Mesothelial cell of epicardium (in vitro differentiated cells): Measurements from ENCODE around the gene MORN3. TPM values are rescaled to one million over a fixed set of nuclear protein-coding genes. Genes with fewer than 3 reads are reported as not detected.
"Not testable (repeated sequence)": the region's sequence is repeated elsewhere in the genome, so short reads cannot be mapped to it uniquely, and the experiment has no call there.

Experiments used
- DNase-seq, 2 experiments: peaks; one replicate each; pipeline ENCODE4 v3.0.0; 2021; ENCODE audit warnings: low spot score in 2 of 2; ENCODE audit not compliant: unreplicated experiment in 2 of 2
- H3K27ac Mint-ChIP-seq: 2 replicates; pipeline ENCODE4 v1.8.0; 2021; ENCODE audit warnings: mixed read lengths
- H3K27me3 Mint-ChIP-seq: 2 replicates; pipeline ENCODE4 v1.8.0; 2021; ENCODE audit warnings: low read depth, mixed read lengths
- H3K36me3 Mint-ChIP-seq: 2 replicates; pipeline ENCODE4 v1.8.0; 2021; ENCODE audit warnings: mixed read lengths
- H3K4me1 Mint-ChIP-seq: 2 replicates; pipeline ENCODE4 v1.8.0; 2021; ENCODE audit warnings: mixed read lengths
- H3K4me3 Mint-ChIP-seq: 2 replicates; pipeline ENCODE4 v1.8.0; 2021; ENCODE audit warnings: mild to moderate bottlenecking, moderate library complexity, mixed read lengths
- H3K9me3 Mint-ChIP-seq: 2 replicates; pipeline ENCODE4 v1.8.0; 2021; ENCODE audit warnings: mixed read lengths
- total RNA-seq: library from RNA; stranded (reverse); gene quantifications from 3 replicates; pipeline ENCODE4 v1.2.1, GENCODE V29; 2021
- TF ChIP-seq, protein P1 (sequence below): fragments of 200-600 bp; sonication (generic); IDR thresholded peaks from one replicate; pipeline ENCODE4 v1.5.0; 2021; ENCODE audit warnings: antibody characterized with exemption; ENCODE audit not compliant: unreplicated experiment

MORN3 gene, protein sequence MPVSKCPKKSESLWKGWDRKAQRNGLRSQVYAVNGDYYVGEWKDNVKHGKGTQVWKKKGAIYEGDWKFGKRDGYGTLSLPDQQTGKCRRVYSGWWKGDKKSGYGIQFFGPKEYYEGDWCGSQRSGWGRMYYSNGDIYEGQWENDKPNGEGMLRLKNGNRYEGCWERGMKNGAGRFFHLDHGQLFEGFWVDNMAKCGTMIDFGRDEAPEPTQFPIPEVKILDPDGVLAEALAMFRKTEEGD
- 0.69 to 1.2 TPM (median 0.99 TPM) in 3 replicates for total RNA-seq

DNA sequence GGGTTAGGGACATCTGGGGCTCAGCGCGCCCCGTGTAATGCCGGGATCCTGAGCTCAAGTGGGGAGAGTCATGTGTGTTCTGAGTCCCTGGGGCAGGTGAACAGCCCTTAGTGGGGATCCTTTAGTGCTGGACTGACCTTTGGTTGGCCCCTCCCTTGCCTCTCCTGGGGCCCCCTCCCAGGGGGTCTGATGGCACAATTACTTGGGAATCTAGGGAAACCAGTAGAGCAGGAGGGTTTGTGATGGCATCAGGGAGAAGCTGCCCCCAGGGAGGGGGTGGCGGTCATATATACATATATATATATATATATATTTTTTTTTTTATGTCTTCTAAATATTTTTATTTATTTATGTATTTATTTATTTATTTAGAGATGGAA, at the start of gene MORN3:
Gene MORN3 (minus strand): TSS at position 134 of the 380 bp plus-strand sequence. CDS start 171 bp downstream, outside the sequence.
- no peaks in the 10 kb centered on the region for H3K9me3 Mint-ChIP-seq
- no peak for DNase-seq
- peak within 1 kb of the TSS; percentile 4 for H3K27ac Mint-ChIP-seq

DNA sequence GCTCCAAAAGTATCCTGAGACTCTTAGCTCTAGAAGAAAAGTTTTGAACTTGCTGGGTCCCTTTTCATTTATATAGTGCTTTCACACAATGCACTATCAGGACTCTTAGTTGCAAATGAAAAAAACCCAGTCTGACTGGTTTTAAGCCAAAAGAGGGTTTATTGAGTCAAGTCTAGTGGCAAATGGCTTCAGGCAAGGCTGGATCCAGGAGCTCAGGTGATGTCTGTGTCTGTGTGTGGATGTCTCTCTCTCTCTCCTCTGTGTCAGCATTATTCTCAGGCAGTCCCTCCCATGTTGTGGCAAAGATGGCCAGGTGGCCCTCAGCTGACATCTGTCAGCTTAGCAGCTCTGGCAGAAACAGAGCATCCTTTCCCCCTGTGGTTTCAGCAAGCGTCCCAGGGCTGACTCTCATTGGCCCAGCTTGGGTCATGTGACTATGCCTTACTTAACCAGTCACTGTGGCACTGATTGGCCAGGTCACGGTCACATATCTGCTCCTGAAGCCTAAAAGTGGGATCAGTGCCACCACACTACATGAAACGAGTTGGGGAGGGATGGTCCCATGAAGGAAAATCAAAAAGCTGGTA, 49.3 kb upstream of the MORN3 start:
- DNase-seq = no peak
- peaks cover 8% of the 10 kb centered on the region for H3K36me3 Mint-ChIP-seq
- no peak overlapping the region for H3K4me3 Mint-ChIP-seq
- no peaks in the 10 kb centered on the region for H3K9me3 Mint-ChIP-seq
- TF ChIP-seq, protein P1, sequence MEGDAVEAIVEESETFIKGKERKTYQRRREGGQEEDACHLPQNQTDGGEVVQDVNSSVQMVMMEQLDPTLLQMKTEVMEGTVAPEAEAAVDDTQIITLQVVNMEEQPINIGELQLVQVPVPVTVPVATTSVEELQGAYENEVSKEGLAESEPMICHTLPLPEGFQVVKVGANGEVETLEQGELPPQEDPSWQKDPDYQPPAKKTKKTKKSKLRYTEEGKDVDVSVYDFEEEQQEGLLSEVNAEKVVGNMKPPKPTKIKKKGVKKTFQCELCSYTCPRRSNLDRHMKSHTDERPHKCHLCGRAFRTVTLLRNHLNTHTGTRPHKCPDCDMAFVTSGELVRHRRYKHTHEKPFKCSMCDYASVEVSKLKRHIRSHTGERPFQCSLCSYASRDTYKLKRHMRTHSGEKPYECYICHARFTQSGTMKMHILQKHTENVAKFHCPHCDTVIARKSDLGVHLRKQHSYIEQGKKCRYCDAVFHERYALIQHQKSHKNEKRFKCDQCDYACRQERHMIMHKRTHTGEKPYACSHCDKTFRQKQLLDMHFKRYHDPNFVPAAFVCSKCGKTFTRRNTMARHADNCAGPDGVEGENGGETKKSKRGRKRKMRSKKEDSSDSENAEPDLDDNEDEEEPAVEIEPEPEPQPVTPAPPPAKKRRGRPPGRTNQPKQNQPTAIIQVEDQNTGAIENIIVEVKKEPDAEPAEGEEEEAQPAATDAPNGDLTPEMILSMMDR = no peak
- no peak overlapping the region for H3K27ac Mint-ChIP-seq
- H3K4me1 Mint-ChIP-seq = peaks cover 16% of the 10 kb centered on the region
- no peaks in the 10 kb centered on the region for H3K27me3 Mint-ChIP-seq

More for the DNA sequence above, at the start of gene MORN3:
- no peaks in the 10 kb centered on the region for H3K27me3 Mint-ChIP-seq
- H3K4me3 Mint-ChIP-seq = no peak within 1 kb of the TSS
- peaks cover 12% of the 10 kb centered on the region for H3K4me1 Mint-ChIP-seq
- TF ChIP-seq, protein P1 = no peak
- no peaks in the 10 kb centered on the region for H3K36me3 Mint-ChIP-seq

DNA sequence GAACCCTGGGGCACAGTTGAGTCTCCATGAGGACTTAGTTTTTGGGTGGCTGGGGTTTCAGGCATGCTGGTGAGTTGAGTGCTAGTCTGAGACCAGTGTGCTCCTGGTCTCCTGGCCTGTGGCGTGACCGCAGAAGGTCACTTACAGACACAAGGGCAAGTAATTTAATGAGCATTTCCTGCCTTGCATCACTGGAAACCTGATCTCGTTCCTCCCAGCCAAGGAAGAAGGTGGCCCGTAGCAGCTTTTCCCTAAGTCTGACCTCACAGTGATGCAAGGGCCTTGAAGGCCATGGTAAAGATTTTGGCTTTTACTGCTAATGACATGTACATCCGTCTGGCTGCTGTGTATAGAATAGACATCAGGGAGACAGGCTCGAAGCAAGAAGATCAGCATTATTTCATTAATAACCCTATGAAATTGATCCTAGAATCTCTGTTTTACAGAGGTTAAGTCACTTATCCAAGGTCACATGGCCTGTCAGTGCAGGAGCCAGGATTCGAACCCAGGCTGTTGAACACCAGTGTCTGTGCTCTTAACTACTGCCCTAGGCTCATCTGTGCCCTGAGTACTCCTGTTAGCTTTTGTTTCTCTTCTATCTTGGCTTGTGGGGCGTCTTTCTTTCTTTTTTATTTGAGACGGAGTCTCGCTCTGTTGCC, 47.7 kb upstream of the MORN3 start:
- Mint-ChIP-seq H3K4me1 (peaks cover 20% of the 10 kb centered on the region), H3K4me3 (no peak overlapping the region), H3K36me3 (peaks cover 2% of the 10 kb centered on the region), H3K9me3 (no peaks in the 10 kb centered on the region), H3K27ac (no peak overlapping the region), H3K27me3 (no peaks in the 10 kb centered on the region)
- no peak for DNase-seq
- TF ChIP-seq, protein P1 = no peak

DNA sequence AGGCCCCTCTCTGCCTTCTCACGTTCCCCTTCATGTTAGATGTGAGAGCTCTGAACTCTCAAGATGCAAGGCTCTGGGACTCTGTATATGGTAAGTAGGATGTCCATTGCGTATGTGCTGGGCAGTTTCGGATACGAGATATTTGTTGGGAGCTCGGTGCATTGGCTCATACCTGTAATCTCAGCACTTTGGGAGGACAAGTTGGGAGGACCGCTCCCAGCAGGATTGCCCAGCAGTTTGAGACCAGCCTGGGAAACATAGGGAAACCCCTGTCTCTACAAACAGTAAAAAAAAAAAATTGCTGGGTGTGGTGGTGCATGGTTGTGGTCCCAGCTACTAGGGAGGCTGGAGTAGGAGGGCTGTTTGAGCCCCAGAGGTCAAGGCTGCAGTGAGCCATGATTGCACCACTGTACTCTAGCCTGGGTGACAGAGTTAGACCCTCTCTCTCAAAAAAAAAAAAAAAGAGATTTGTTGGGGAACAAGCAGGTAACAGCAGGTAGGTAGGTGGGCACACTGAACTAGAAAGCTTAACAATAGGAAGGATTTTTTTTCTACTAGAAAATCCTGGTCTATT, 46.5 kb upstream of the MORN3 start:
- Mint-ChIP-seq H3K4me3 (no peak overlapping the region), H3K27ac (no peak overlapping the region), H3K4me1 (peaks cover 25% of the 10 kb centered on the region), H3K9me3 (no peaks in the 10 kb centered on the region), H3K36me3 (peaks cover 2% of the 10 kb centered on the region), H3K27me3 (no peaks in the 10 kb centered on the region)
- TF ChIP-seq, protein P1 = no peak
- DNase-seq = no peak

DNA sequence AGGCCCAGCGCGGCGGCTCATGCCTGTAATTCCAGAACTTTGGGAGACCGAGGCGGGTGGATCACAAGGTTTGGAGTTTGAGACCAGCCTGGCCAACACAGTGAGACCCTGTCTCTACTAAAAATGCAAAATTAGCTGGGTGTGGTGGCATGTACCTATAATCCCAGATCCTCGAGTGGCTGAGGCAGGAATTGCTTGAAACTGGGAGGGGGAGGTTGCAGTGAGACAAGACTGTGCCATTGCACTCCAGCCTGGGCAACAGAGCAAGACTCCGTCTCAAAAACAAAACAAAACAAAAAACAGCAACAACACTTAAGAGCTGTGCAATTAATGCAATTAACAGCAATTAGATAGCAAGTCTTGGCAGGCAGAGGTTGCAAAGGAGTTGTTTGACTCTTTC, 45.6 kb upstream of the MORN3 start:
- peaks cover 23% of the 10 kb centered on the region for H3K4me1 Mint-ChIP-seq
- H3K27ac Mint-ChIP-seq, H3K4me3 Mint-ChIP-seq, DNase-seq, H3K36me3 Mint-ChIP-seq, H3K27me3 Mint-ChIP-seq, H3K9me3 Mint-ChIP-seq: not testable (repeated sequence)

DNA sequence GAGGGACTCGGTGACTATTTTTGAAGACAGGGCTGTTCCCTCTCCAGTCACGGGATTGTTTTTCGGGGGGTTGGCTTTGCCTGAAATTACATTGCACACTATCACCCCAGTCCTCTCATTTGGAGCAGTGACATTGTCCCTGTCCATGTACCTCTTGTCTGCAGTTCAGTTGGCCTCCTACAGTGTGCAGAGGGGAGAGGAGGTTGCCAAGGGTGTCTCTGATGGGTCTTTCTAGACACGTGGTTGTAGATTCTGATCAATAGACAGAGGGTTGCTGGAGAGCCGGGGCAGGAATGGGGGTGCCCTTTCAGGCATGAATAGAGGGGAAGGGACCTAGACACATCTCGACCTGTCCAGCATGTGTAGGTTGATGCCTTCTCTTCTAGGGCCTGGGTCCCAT, 44.3 kb upstream of the MORN3 start:
- peak overlapping the region; percentile 56 for H3K27ac Mint-ChIP-seq
- TF ChIP-seq, protein P1 = no peak
- H3K9me3 Mint-ChIP-seq = no peaks in the 10 kb centered on the region
- no peak for DNase-seq
- H3K27me3 Mint-ChIP-seq = no peaks in the 10 kb centered on the region
- H3K36me3 Mint-ChIP-seq = peaks cover 1% of the 10 kb centered on the region
- H3K4me1 Mint-ChIP-seq = peaks cover 19% of the 10 kb centered on the region
- H3K4me3 Mint-ChIP-seq = peak overlapping the region; percentile 91
